ENCODE data around the gene SIK3. TPM values are rescaled to one million over a fixed set of nuclear protein-coding genes. Genes with fewer than 3 reads are reported as not detected.

SIK3 gene
- total RNA-seq, 1 experiment from 2014 or later: 14.5 TPM

GRCh38 chr11:116906479-116906878 is 191.7 kb downstream of the SIK3 start:
- no TSS peak for BruUV-seq (replicated peaks)
- Histone ChIP-seq H3K9me3 (ENCODE audit: low read length) (no peaks in the 10 kb centered on the region), H3K9me2 (replicated peaks; ENCODE audit: low read length) (no peaks in the 10 kb centered on the region), H3K27ac (ENCODE audit: low read length) (no peak overlapping the region), H3K9ac (ENCODE audit: low read length) (no peak overlapping the region), H3K4me2 (ENCODE audit: low read length) (no peak overlapping the region), H3K4me1 (ENCODE audit: insufficient read depth, low read length) (0 out of 2 replicates have a peak, but pooled peaks cover 3% of the 10 kb centered on the region), H4K20me1 (ENCODE audit: low read length) (no peaks in the 10 kb centered on the region), H3K4me3 (ENCODE audit: low read length) (no peak overlapping the region), H3K36me3 (ENCODE audit: low read depth, low read length) (no peaks in the 10 kb centered on the region), H3F3A (ENCODE audit: low read length, unreplicated experiment) (no peaks in the 10 kb centered on the region), H3K79me2 (ENCODE audit: low read length) (no peaks in the 10 kb centered on the region), H2AFZ (ENCODE audit: low read length) (no peak overlapping the region), H3K27me3 (ENCODE audit: low read length) (no peaks in the 10 kb centered on the region)
- ChIA-PET CTCF (no interaction called here), POLR2A (ENCODE audit: unreplicated experiment) (no interaction called here)
- TF ChIP-seq CTCF (conservative IDR thresholded peaks at IDR 0.05; ENCODE audit: low read depth, low read length) (no peak), EZH2phosphoT487 (IDR thresholded peaks at IDR 0.05; ENCODE audit: borderline replicate concordance, low read length) (no peak), EZH2 (IDR thresholded peaks at IDR 0.05; ENCODE audit: low read length, unreplicated experiment) (no peak)
- intact Hi-C loops (cut with micrococcal nuclease): no loop called here
- DNase-seq (no peak), ATAC-seq (no peak)

- Histone ChIP-seq H4K20me1 (ENCODE audit: low read length) (no peaks in the 10 kb centered on the region), H3F3A (ENCODE audit: low read length, unreplicated experiment) (no peaks in the 10 kb centered on the region), H3K27ac (ENCODE audit: low read length) (no peak overlapping the region), H3K79me2 (ENCODE audit: low read length) (no peaks in the 10 kb centered on the region), H3K9ac (ENCODE audit: low read length) (no peak overlapping the region), H3K9me2 (replicated peaks; ENCODE audit: low read length) (no peaks in the 10 kb centered on the region), H3K9me3 (ENCODE audit: low read length) (no peaks in the 10 kb centered on the region), H3K36me3 (ENCODE audit: low read depth, low read length) (peaks cover 6% of the 10 kb centered on the region; the same call in 1 of the 2 replicates), H3K27me3 (ENCODE audit: low read length) (no peaks in the 10 kb centered on the region), H3K4me2 (ENCODE audit: low read length) (no peak overlapping the region), H3K4me1 (ENCODE audit: insufficient read depth, low read length) (no peaks in the 10 kb centered on the region), H2AFZ (ENCODE audit: low read length) (no peak overlapping the region), H3K4me3 (ENCODE audit: low read length) (no peak overlapping the region)
- BruUV-seq (replicated peaks): no TSS peak
- intact Hi-C loops (cut with micrococcal nuclease): no loop called here
- DNase-seq (no peak), ATAC-seq (no peak)
- POLR2A ChIA-PET (ENCODE audit: unreplicated experiment): no interaction called here
- TF ChIP-seq EZH2 (IDR thresholded peaks at IDR 0.05; ENCODE audit: low read length, unreplicated experiment) (no peak), CTCF (conservative IDR thresholded peaks at IDR 0.05; ENCODE audit: low read depth, low read length) (no peak), EZH2phosphoT487 (IDR thresholded peaks at IDR 0.05; ENCODE audit: borderline replicate concordance, low read length) (no peak)
- CTCF ChIA-PET: no interaction called here
Measured at GRCh38 chr11:116903090-116903489, 195.1 kb downstream of the SIK3 start.

GRCh38 chr11:116901964-116902688 is 196.1 kb downstream of the SIK3 start:
- POLR2A ChIA-PET (ENCODE audit: unreplicated experiment): no interaction called here
- H3K79me2 ChIP-seq (ENCODE audit: low read length): no peaks in the 10 kb centered on the region
- no peak for ATAC-seq
- no peaks in the 10 kb centered on the region for H3K4me1 ChIP-seq (ENCODE audit: insufficient read depth, low read length)
- CTCF ChIA-PET: no interaction called here
- no peak overlapping the region for H3K27ac ChIP-seq (ENCODE audit: low read length)
- no peaks in the 10 kb centered on the region for H3F3A ChIP-seq (ENCODE audit: low read length, unreplicated experiment)
- intact Hi-C loops (cut with micrococcal nuclease): no loop called here
- H3K9me2 ChIP-seq (replicated peaks; ENCODE audit: low read length): no peaks in the 10 kb centered on the region
- H3K4me2 ChIP-seq (ENCODE audit: low read length): no peak overlapping the region
- H4K20me1 ChIP-seq (ENCODE audit: low read length): no peaks in the 10 kb centered on the region
- H3K9me3 ChIP-seq (ENCODE audit: low read length): no peaks in the 10 kb centered on the region
- no peak for DNase-seq
- no peak overlapping the region for H3K9ac ChIP-seq (ENCODE audit: low read length)
- TF ChIP-seq EZH2phosphoT487 (IDR thresholded peaks at IDR 0.05; ENCODE audit: borderline replicate concordance, low read length) (no peak), EZH2 (IDR thresholded peaks at IDR 0.05; ENCODE audit: low read length, unreplicated experiment) (no peak), CTCF (conservative IDR thresholded peaks at IDR 0.05; ENCODE audit: low read depth, low read length) (no peak)
- H2AFZ ChIP-seq (ENCODE audit: low read length): no peak overlapping the region
- no TSS peak for BruUV-seq (replicated peaks)
- H3K27me3 ChIP-seq (ENCODE audit: low read length): no peaks in the 10 kb centered on the region
- H3K36me3 ChIP-seq (ENCODE audit: low read depth, low read length): peaks cover 6% of the 10 kb centered on the region; the same call in 1 of the 2 replicates
- no peak overlapping the region for H3K4me3 ChIP-seq (ENCODE audit: low read length)
